ENCODE data around the gene MOK. TPM values are rescaled to one million over a fixed set of nuclear protein-coding genes. Genes with fewer than 3 reads are reported as not detected.
A peak's percentile ranks its signal among the peaks of the same experiment; 100 is the strongest.

The MOK gene
- total RNA-seq, 4 donors from 2014 or later = 3.0 to 16.0 (median 11.1) TPM

- Histone ChIP-seq H3K4me3 (no peak overlapping the region), H3K9me3 (no peaks in the 10 kb centered on the region), H3K27me3 (no peaks in the 10 kb centered on the region), H3K27ac (peak overlapping the region in 1 of 4 donors; percentile 28), H3K4me1 (no peaks in the 10 kb centered on the region), H3K36me3 (peaks cover 0 to 55% (median 22%) of the 10 kb centered on the region in 4 donors)
- intact Hi-C loops (cut with DNase I; ENCODE audit: low total_unique reads) = no loop called here
- DNase-seq = no peak
- TF ChIP-seq POLR2A (IDR thresholded peaks at IDR 0.05) (no peak), CTCF (IDR thresholded peaks at IDR 0.05) (no peak), POLR2AphosphoS5 (IDR thresholded peaks at IDR 0.05) (no peak), EP300 (IDR thresholded peaks at IDR 0.05; ENCODE audit: low read depth) (no peak)
- in situ Hi-C loops (cut with MboI; ENCODE audit: low pct_ligation_motif_present in 1 of 4, low pct_unique_long_range_greater_than_20kb in 1 of 4, low sequenced_read_pairs in 3 of 4) = loop anchor here in 1 of 4 donors (25.0 kb wide), 1 partner anchor 161 kb away; the partner anchor contains the start of gene ANKRD9
- 73 to 76% methylated on average over 7 to 10 of the region's 10 CpGs for WGBS, 2 donors (ENCODE audit: low coverage in 1 of 2)
These were observed 46.1 kb upstream of the MOK start for GRCh38 chr14:102351023-102351422.

GRCh38 chr14:102348376-102348775, 43.4 kb upstream of the MOK start:
- Histone ChIP-seq H3K36me3 (peaks cover 0 to 46% (median 19%) of the 10 kb centered on the region in 4 donors), H3K9me3 (no peaks in the 10 kb centered on the region), H3K27ac (no peak overlapping the region), H3K4me3 (no peak overlapping the region), H3K4me1 (no peaks in the 10 kb centered on the region), H3K27me3 (no peaks in the 10 kb centered on the region)
- in situ Hi-C loops (cut with MboI; ENCODE audit: low pct_ligation_motif_present in 1 of 4, low pct_unique_long_range_greater_than_20kb in 1 of 4, low sequenced_read_pairs in 3 of 4) (no loop called here), intact Hi-C loops (cut with DNase I; ENCODE audit: low total_unique reads) (no loop called here)
- no peak for TF ChIP-seq POLR2A (IDR thresholded peaks at IDR 0.05)
- no peak for DNase-seq
- WGBS, 2 donors (ENCODE audit: low coverage in 1 of 2) = 90% methylated on average over 16 of the region's 16 CpGs; no CpG with 5 or more reads in 1 of the 2 donors

GRCh38 chr14:102346645-102347044, 41.7 kb upstream of the MOK start:
- no peak overlapping the region for H3K4me3 ChIP-seq
- WGBS, 2 donors (ENCODE audit: low coverage in 1 of 2) = 93 to 96% methylated on average over 4 of the region's 4 CpGs
- no peaks in the 10 kb centered on the region for H3K4me1 ChIP-seq
- TF ChIP-seq POLR2AphosphoS5 (IDR thresholded peaks at IDR 0.05) (no peak), EP300 (IDR thresholded peaks at IDR 0.05; ENCODE audit: low read depth) (no peak), CTCF (IDR thresholded peaks at IDR 0.05) (no peak), POLR2A (IDR thresholded peaks at IDR 0.05) (no peak)
- DNase-seq = no peak
- H3K36me3 ChIP-seq = peaks cover 0 to 44% (median 15%) of the 10 kb centered on the region in 4 donors
- no peaks in the 10 kb centered on the region for H3K9me3 ChIP-seq
- in situ Hi-C loops (cut with MboI; ENCODE audit: low pct_ligation_motif_present in 1 of 4, low pct_unique_long_range_greater_than_20kb in 1 of 4, low sequenced_read_pairs in 3 of 4) (no loop called here), intact Hi-C loops (cut with DNase I; ENCODE audit: low total_unique reads) (no loop called here)
- H3K27me3 ChIP-seq = no peaks in the 10 kb centered on the region
- H3K27ac ChIP-seq = no peak overlapping the region

- DNase-seq = no peak
- peaks cover 0 to 51% (median 17%) of the 10 kb centered on the region in 4 donors for H3K36me3 ChIP-seq
- WGBS, 2 donors (ENCODE audit: low coverage in 1 of 2) = 90% methylated on average over 3 of the region's 3 CpGs; no CpG with 5 or more reads in 1 of the 2 donors
- no peak overlapping the region for H3K27ac ChIP-seq
- no peaks in the 10 kb centered on the region for H3K4me1 ChIP-seq
- H3K27me3 ChIP-seq = no peaks in the 10 kb centered on the region
- no peak for TF ChIP-seq EP300 (IDR thresholded peaks at IDR 0.05; ENCODE audit: low read depth)
- TF ChIP-seq CTCF (IDR thresholded peaks at IDR 0.05) = no peak
- no peak for TF ChIP-seq POLR2AphosphoS5 (IDR thresholded peaks at IDR 0.05)
- no peak for TF ChIP-seq POLR2A (IDR thresholded peaks at IDR 0.05)
- in situ Hi-C loops (cut with MboI; ENCODE audit: low pct_ligation_motif_present in 1 of 4, low pct_unique_long_range_greater_than_20kb in 1 of 4, low sequenced_read_pairs in 3 of 4) (no loop called here), intact Hi-C loops (cut with DNase I; ENCODE audit: low total_unique reads) (no loop called here)
- no peaks in the 10 kb centered on the region for H3K9me3 ChIP-seq
- no peak overlapping the region for H3K4me3 ChIP-seq
These were observed 40.3 kb upstream of the MOK start for GRCh38 chr14:102345232-102345631.

GRCh38 chr14:102344485-102344884, 39.5 kb upstream of the MOK start:
- TF ChIP-seq POLR2AphosphoS5 (IDR thresholded peaks at IDR 0.05) = no peak
- TF ChIP-seq EP300 (IDR thresholded peaks at IDR 0.05; ENCODE audit: low read depth) = no peak
- TF ChIP-seq POLR2A (IDR thresholded peaks at IDR 0.05) = no peak
- no peak for TF ChIP-seq CTCF (IDR thresholded peaks at IDR 0.05)
- H3K9me3 ChIP-seq = no peaks in the 10 kb centered on the region
- 84 to 87% methylated on average over 5 of the region's 5 CpGs for WGBS, 2 donors (ENCODE audit: low coverage in 1 of 2)
- H3K27me3 ChIP-seq = no peaks in the 10 kb centered on the region
- H3K27ac ChIP-seq = no peak overlapping the region
- intact Hi-C loops (cut with DNase I; ENCODE audit: low total_unique reads) (loop anchor here (5.0 kb wide), 1 partner anchor 827 kb away; no protein-coding TSS in a partner anchor), in situ Hi-C loops (cut with MboI; ENCODE audit: low pct_ligation_motif_present in 1 of 4, low pct_unique_long_range_greater_than_20kb in 1 of 4, low sequenced_read_pairs in 3 of 4) (no loop called here)
- H3K4me3 ChIP-seq = no peak overlapping the region
- H3K36me3 ChIP-seq = peaks cover 0 to 47% (median 17%) of the 10 kb centered on the region in 4 donors
- no peak for DNase-seq
- no peaks in the 10 kb centered on the region for H3K4me1 ChIP-seq
